HG02943 (cell line): ENCODE data around the gene CSDE1.

ENCODE experiments used
- ATAC-seq: cut with Tn5 transposase; IDR thresholded peaks from one replicate; pipeline ENCODE4 v1.9.1; 2021; ENCODE audit warnings: mild to moderate bottlenecking, low read depth, moderate library complexity; ENCODE audit not compliant: unreplicated experiment

Gene CSDE1

GRCh38 chr1:114707604-114708003, 50.2 kb downstream of the CSDE1 start:
- no peak for ATAC-seq

- ATAC-seq: no peak
Observed at GRCh38 chr1:114703242-114703641, 54.5 kb downstream of the CSDE1 start.

GRCh38 chr1:114702737-114703136, 55.0 kb downstream of the CSDE1 start:
- ATAC-seq: no peak

- no peak for ATAC-seq
Observed at GRCh38 chr1:114701931-114702330, 55.9 kb downstream of the CSDE1 start.

- ATAC-seq: no peak
Observed at GRCh38 chr1:114700036-114700600, 57.7 kb downstream of the CSDE1 start.

GRCh38 chr1:114696810-114697209, 61.0 kb downstream of the CSDE1 start:
- ATAC-seq: no peak

- no peak for ATAC-seq
Observed at GRCh38 chr1:114695430-114696058, 62.2 kb downstream of the CSDE1 start, which contains the start of gene AMPD1. Gene AMPD1 (minus strand): TSS chr1:114695546. CDS start chr1:114695471, 75 bp downstream.

GRCh38 chr1:114694540-114695310, 63.1 kb downstream of the CSDE1 start:
- ATAC-seq: no peak

GRCh38 chr1:114692947-114693346, 64.8 kb downstream of the CSDE1 start:
- no peak for ATAC-seq

GRCh38 chr1:114691061-114691460, 66.7 kb downstream of the CSDE1 start:
- ATAC-seq: no peak

- ATAC-seq: no peak
Observed at GRCh38 chr1:114690148-114690547, 67.6 kb downstream of the CSDE1 start.

GRCh38 chr1:114688526-114688925, 69.3 kb downstream of the CSDE1 start:
- ATAC-seq: no peak

GRCh38 chr1:114685851-114686250, 71.9 kb downstream of the CSDE1 start:
- ATAC-seq: no peak

GRCh38 chr1:114677691-114678090, 80.1 kb downstream of the CSDE1 start:
- ATAC-seq: no peak

- ATAC-seq: no peak
Observed at GRCh38 chr1:114676115-114676514, 81.7 kb downstream of the CSDE1 start.

- ATAC-seq: no peak
Observed at GRCh38 chr1:114671939-114672275, 85.9 kb downstream of the CSDE1 start.

GRCh38 chr1:114671011-114671938, 86.5 kb downstream of the CSDE1 start:
- no peak for ATAC-seq

GRCh38 chr1:114670083-114671010, 87.4 kb downstream of the CSDE1 start:
- ATAC-seq: peak; percentile 98

GRCh38 chr1:114669562-114670082, 88.2 kb downstream of the CSDE1 start, which contains the start of gene DENND2C:
Gene DENND2C (minus strand): TSS chr1:114670049. CDS start chr1:114625984, 44,065 bp downstream.
- ATAC-seq: peak; percentile 57
